Lower leg skin (tissue), 4 donors: Measurements from ENCODE around the gene GAS2L2. TPM values are rescaled to one million over a fixed set of nuclear protein-coding genes. Genes with fewer than 3 reads are reported as not detected.

Source experiments
- DNase-seq, 2 donors: peaks; one replicate each; pipeline ENCODE4 v3.0.0-alpha.2; 2019; ENCODE audit warnings: low spot score in 2 of 2
- H3K4me3 ChIP-seq: fragments of 200-600 bp; sonication (generic); 2 replicates; pipeline ENCODE4 v1.5.1; 2017; ENCODE audit warnings: mild to moderate bottlenecking, low read depth; ENCODE audit not compliant: poor library complexity, severe bottlenecking
- POLR2A ChIP-seq, 2 donors: fragments of 450-650 bp; IDR thresholded peaks; one replicate each; pipeline ENCODE4 v1.6.1; 2016 to 2017; ENCODE audit warnings: antibody characterized with exemption in 2 of 2, mild to moderate bottlenecking in 1 of 2, moderate library complexity in 1 of 2
- WGBS, 2 donors: methylation state at CpG; one replicate each; pipeline ENCODE4 v1.1.5; 2018; 5-methylcytosine and 5-hydroxymethylcytosine counted together
- intact Hi-C: fragments of 100-400 bp; cut with DNase I; formaldehyde crosslinking; loops from one replicate; pipeline ENCODE4 v1.15.0; 2023; ENCODE audit warnings: low total_unique reads
- total RNA-seq, 4 donors: library from RNA; depleted of rRNA; stranded (reverse); fragments of >200 nt; gene quantifications; one replicate each; pipeline ENCODE4 v1.1.0, GENCODE V29; 2016
- TF ChIP-seq, protein P1 (sequence below), 3 donors: fragments of 450-650 bp; IDR thresholded peaks; one replicate each; pipeline ENCODE4 v1.5.1; 2016; ENCODE audit warnings: antibody characterized with exemption in 3 of 3, mild to moderate bottlenecking in 3 of 3, moderate library complexity in 2 of 3

Gene GAS2L2
- total RNA-seq, 4 donors from 2014 or later, result 0.93 TPM; not detected in 3

DNA sequence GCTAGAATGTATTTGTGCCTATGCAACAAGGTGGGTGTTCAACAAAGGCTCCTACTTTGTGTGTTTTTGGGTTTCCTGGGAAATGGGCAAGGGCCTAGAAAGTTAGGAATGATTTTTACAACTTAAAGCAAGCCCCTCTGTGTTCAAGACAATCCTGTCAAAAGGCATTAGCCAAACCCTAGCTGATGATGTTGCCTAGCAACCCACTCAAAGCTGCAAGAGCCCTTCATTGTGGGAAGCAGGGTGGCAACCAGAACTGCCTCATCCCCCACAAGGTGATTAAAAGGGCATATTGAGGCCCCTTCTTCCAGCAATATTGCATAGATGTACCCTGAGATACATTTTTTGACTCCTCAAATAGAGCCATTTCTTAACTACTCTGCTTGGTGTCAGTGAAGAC is 37.6 kb downstream of the GAS2L2 start:
- DNase-seq, result peak in 1 of 2 donors; percentile 49
- TF ChIP-seq, protein P1, sequence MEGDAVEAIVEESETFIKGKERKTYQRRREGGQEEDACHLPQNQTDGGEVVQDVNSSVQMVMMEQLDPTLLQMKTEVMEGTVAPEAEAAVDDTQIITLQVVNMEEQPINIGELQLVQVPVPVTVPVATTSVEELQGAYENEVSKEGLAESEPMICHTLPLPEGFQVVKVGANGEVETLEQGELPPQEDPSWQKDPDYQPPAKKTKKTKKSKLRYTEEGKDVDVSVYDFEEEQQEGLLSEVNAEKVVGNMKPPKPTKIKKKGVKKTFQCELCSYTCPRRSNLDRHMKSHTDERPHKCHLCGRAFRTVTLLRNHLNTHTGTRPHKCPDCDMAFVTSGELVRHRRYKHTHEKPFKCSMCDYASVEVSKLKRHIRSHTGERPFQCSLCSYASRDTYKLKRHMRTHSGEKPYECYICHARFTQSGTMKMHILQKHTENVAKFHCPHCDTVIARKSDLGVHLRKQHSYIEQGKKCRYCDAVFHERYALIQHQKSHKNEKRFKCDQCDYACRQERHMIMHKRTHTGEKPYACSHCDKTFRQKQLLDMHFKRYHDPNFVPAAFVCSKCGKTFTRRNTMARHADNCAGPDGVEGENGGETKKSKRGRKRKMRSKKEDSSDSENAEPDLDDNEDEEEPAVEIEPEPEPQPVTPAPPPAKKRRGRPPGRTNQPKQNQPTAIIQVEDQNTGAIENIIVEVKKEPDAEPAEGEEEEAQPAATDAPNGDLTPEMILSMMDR (IDR thresholded peaks at IDR 0.05), result no peak
- TF ChIP-seq POLR2A (IDR thresholded peaks at IDR 0.05), result no peak
- intact Hi-C loops, result no loop called here
- H3K4me3 ChIP-seq, result no peak overlapping the region

DNA sequence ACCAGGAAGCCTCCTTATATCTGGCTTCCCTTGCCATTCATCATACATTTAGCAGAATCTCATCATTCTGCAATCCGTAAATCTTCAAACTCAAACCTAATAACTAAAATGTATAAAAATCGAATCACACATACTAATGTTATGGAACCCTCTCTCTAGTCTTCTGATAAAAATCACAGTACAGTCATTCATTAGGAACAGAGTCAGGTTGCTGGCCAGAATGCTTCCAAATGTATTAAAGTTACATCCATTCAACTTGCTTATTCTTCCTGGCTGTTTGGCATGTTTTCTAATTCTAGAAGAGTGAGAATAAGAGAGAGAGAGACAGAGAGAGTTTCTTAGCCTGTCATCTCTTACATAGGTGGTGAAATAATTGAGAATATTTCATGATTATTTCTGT is 38.1 kb downstream of the GAS2L2 start:
- 89 to 91% methylated on average over 2 of the region's 2 CpGs for WGBS, 2 donors
- no peak for DNase-seq
- TF ChIP-seq POLR2A (IDR thresholded peaks at IDR 0.05), result no peak
- TF ChIP-seq, protein P1 (IDR thresholded peaks at IDR 0.05), result no peak
- intact Hi-C loops, result no loop called here
- no peak overlapping the region for H3K4me3 ChIP-seq

DNA sequence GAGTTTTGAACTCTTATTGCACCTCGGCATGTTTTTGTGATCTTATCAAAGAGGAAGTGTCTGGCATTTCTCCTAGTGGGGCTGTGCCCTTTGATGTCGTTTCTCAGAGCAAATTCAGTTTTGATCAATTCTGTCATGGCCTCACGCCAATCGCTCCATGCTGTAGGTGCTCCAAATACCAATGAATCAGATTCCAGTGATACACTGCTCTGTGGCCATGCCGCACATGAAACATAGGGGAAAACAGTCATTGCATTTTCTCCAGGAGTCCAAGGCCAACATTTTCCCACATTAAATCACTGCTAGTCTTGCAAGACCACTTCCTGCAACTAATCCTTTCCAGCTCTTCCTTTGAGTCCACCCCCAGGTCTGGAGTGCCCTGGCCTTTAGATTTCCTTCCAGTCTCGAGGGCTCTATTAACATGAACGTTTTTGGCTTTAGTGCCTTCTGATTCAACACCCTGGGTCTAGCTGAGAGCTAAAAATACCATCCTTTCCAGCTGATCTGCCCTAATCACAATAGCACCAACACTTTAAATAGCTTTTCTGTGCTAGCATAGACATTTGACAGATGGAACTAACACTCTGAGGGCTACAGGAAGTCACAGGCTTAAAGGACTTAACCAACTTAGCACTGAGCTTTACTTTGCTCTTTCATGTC is 39.8 kb downstream of the GAS2L2 start:
- H3K4me3 ChIP-seq, result no peak overlapping the region
- DNase-seq, result no peak
- intact Hi-C loops, result no loop called here
- 43 to 45% methylated on average over 7 of the region's 7 CpGs for WGBS, 2 donors
- TF ChIP-seq, protein P1 (IDR thresholded peaks at IDR 0.05), result no peak
- no peak for TF ChIP-seq POLR2A (IDR thresholded peaks at IDR 0.05)

DNA sequence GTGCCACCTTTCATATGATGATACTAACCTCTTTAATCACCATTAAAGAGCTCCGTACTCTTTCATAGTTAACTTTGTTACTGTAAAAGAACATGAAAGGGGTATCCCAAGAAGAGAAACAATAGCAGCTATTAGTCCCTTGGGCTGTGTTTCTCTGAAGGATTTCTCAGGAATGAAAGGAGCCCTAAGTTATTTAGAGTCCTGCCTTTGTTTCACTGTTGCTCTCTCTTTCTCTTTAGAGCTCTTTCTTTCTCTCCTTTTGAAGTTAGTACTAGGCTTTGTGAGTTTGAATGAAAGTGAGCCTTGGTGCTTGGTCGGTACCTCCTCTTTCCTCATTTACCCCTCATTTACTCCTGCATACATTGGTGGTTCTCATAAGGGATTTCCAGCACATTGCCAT is 42.1 kb downstream of the GAS2L2 start:
- DNase-seq, result no peak
- H3K4me3 ChIP-seq, result no peak overlapping the region
- TF ChIP-seq, protein P1 (IDR thresholded peaks at IDR 0.05), result no peak
- no peak for TF ChIP-seq POLR2A (IDR thresholded peaks at IDR 0.05)
- 92 to 95% methylated on average over 2 of the region's 2 CpGs for WGBS, 2 donors
- intact Hi-C loops, result no loop called here

DNA sequence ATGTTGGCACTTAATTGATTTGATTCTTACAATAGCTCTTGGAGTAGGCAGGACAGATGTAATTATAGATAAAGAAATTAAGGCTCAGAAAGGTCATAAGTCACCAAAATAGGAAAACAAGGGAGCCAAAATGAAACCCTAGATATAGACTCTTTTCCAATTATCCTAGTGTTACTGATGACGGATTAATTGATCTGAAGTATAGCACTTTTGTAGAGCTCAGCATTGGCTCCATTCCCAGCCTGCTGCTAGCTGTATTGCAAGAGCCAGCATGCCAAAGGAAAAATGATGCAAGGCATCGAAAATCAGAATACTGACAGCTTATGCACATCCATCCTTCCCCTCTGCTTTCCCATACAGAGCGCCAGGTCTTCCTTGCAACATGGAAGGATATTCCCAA is 43.2 kb downstream of the GAS2L2 start:
- 46 to 60% methylated on average over 3 of the region's 3 CpGs for WGBS, 2 donors
- TF ChIP-seq, protein P1 (IDR thresholded peaks at IDR 0.05), result no peak
- TF ChIP-seq POLR2A (IDR thresholded peaks at IDR 0.05), result no peak

DNA sequence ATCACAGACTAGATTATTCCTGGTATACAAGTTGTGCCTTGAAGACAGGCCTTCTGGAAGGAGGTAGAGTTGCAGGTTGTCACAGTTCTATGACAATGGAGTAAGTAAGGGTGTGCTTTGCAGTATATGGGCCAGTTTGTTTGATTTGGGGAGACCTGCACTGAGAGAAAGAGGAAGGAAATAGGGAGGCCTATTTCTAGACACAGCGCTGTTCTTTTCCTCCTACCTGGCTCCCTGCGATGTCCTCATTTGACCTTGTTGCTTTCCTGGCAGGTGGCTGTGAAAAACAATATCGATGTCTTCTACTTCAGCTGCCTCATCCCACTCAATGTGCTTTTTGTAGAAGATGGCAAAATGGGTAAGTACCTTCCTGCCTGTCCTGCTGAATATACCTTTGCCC is 44.1 kb downstream of the GAS2L2 start:
- no peak for DNase-seq
- H3K4me3 ChIP-seq, result no peak overlapping the region
- intact Hi-C loops, result no loop called here
- 58 to 62% methylated on average over 3 of the region's 3 CpGs for WGBS, 2 donors
- TF ChIP-seq, protein P1 (IDR thresholded peaks at IDR 0.05), result no peak
- no peak for TF ChIP-seq POLR2A (IDR thresholded peaks at IDR 0.05)

More for the DNA sequence above, 43.2 kb downstream of the GAS2L2 start:
- H3K4me3 ChIP-seq, result no peak overlapping the region
- intact Hi-C loops, result no loop called here
- no peak for DNase-seq
